Peyer's patch (tissue), 4 donors: ENCODE data around the gene CSNK1A1L. TPM values are rescaled to one million over a fixed set of nuclear protein-coding genes. Genes with fewer than 3 reads are reported as not detected.

Source experiments
- DNase-seq, 3 donors: peaks; one replicate each; pipeline ENCODE4 v3.0.0-alpha.2; 2017 to 2019
- H3K27ac ChIP-seq, 4 donors: fragments of 200-600 bp; sonication (generic); one replicate each; pipeline ENCODE4 v1.5.1; 2016 to 2019
- H3K27me3 ChIP-seq, 2 donors: fragments of 200-600 bp; sonication (generic); one replicate each; pipeline ENCODE4 v1.5.1; 2019
- H3K36me3 ChIP-seq, 3 donors: fragments of 200-600 bp; sonication (generic); one replicate each; pipeline ENCODE4 v1.5.1; 2016 to 2019
- H3K4me1 ChIP-seq, 4 donors: fragments of 200-600 bp; sonication (generic); one replicate each; pipeline ENCODE4 v1.5.1; 2016 to 2019
- H3K4me3 ChIP-seq, 4 donors: fragments of 200-600 bp; sonication (generic); 1 replicate in 3 of 4; 2 replicates in 1 of 4; pipeline ENCODE4 v1.5.1; 2016 to 2019; ENCODE audit warnings: mild to moderate bottlenecking in 1 of 4
- H3K9me3 ChIP-seq, 4 donors: fragments of 200-600 bp; sonication (generic); one replicate each; pipeline ENCODE4 v1.5.1; 2016 to 2019; ENCODE audit warnings: mild to moderate bottlenecking in 1 of 4
- CTCF ChIP-seq, 6 experiments: fragments of 450-650 bp in 4 of 6; fragments of 200-600 bp in 2 of 6; sonication (generic) in 1 of 6; IDR thresholded peaks; one replicate each; pipeline ENCODE4 v1.5.1; 2017 to 2019; ENCODE audit warnings: antibody characterized with exemption in 6 of 6, mild to moderate bottlenecking in 3 of 6, moderate library complexity in 1 of 6
- POLR2A ChIP-seq, 2 donors: fragments of 450-650 bp; IDR thresholded peaks; one replicate each; pipeline ENCODE4 v1.5.1; 2017; ENCODE audit warnings: antibody characterized with exemption in 2 of 2, mild to moderate bottlenecking in 2 of 2, moderate library complexity in 2 of 2
- total RNA-seq, 4 donors: library from RNA; depleted of rRNA; stranded (reverse); fragments of >200 nt; gene quantifications; one replicate each; pipeline ENCODE4 v1.1.0, GENCODE V29; 2016

CSNK1A1L gene
- total RNA-seq, 4 donors from 2014 or later, result not detected

DNA sequence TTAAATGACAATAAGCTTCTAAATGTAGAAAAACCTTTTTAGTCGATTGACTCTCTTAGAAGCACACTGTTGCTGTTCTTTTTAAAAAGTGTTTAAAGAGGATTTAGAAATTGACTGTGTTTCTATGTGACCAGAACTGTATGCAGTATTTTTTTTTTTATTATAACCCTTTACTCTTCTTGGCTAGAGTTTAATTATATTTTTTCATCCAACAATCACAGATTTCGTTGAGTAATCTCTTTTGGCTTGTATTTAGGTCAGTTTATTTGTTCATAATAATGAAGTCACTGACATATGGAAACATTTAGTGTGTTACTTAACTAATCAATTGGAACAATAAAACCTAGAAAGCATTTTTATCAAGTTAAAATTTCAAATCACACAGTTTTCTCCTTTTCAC, 19.9 kb downstream of the CSNK1A1L start:
- no peak for DNase-seq
- no peaks in the 10 kb centered on the region for H3K27me3 ChIP-seq
- TF ChIP-seq POLR2A (IDR thresholded peaks at IDR 0.05) (no peak), CTCF (IDR thresholded peaks at IDR 0.05) (no peak)
- no peak overlapping the region for H3K4me3 ChIP-seq
- H3K9me3 ChIP-seq, result no peaks in the 10 kb centered on the region
- H3K36me3 ChIP-seq, result no peaks in the 10 kb centered on the region
- H3K27ac ChIP-seq, result no peak overlapping the region
- H3K4me1 ChIP-seq, result no peaks in the 10 kb centered on the region

DNA sequence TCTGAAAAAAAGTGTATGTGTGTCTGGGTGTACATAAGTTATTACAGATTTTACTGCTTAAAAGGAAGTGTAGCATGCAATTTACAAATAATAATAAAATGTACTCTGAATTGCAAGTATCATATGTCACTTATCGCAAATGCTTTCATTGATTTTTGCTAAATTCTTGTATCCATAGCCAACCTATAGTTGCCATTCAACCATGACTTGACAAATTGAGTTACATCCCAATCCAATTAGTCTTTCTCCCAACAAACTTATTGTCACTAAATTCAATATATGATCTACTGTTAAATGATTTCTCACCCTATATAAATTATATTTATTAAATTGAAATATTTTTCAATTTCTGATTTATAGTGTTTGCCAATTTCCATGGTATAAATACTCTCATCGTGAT, 28.6 kb downstream of the CSNK1A1L start:
- TF ChIP-seq POLR2A (IDR thresholded peaks at IDR 0.05) (no peak), CTCF (IDR thresholded peaks at IDR 0.05) (no peak)
- no peak for DNase-seq
- H3K27me3 ChIP-seq, result no peaks in the 10 kb centered on the region
- no peak overlapping the region for H3K27ac ChIP-seq
- no peaks in the 10 kb centered on the region for H3K36me3 ChIP-seq
- H3K4me3 ChIP-seq, result no peak overlapping the region
- no peaks in the 10 kb centered on the region for H3K9me3 ChIP-seq
- H3K4me1 ChIP-seq, result no peaks in the 10 kb centered on the region

GRCh38 chr13:37075164-37075563, 30.3 kb downstream of the CSNK1A1L start:
- H3K9me3 ChIP-seq, result no peaks in the 10 kb centered on the region
- TF ChIP-seq CTCF (IDR thresholded peaks at IDR 0.05) (no peak), POLR2A (IDR thresholded peaks at IDR 0.05) (no peak)
- no peak overlapping the region for H3K27ac ChIP-seq

GRCh38 chr13:37074703-37075102, 30.8 kb downstream of the CSNK1A1L start:
- no peaks in the 10 kb centered on the region for H3K27me3 ChIP-seq
- TF ChIP-seq POLR2A (IDR thresholded peaks at IDR 0.05), result no peak
- TF ChIP-seq CTCF (IDR thresholded peaks at IDR 0.05), result peak; percentile 12 to 46 (median 34)
- H3K4me1 ChIP-seq, result no peaks in the 10 kb centered on the region
- DNase-seq, result no peak
- no peak overlapping the region for H3K4me3 ChIP-seq
- no peak overlapping the region for H3K27ac ChIP-seq
- no peaks in the 10 kb centered on the region for H3K36me3 ChIP-seq
- H3K9me3 ChIP-seq, result no peaks in the 10 kb centered on the region

More at GRCh38 chr13:37075164-37075563, 30.3 kb downstream of the CSNK1A1L start:
- no peak overlapping the region for H3K4me3 ChIP-seq
- H3K27me3 ChIP-seq, result no peaks in the 10 kb centered on the region
- H3K4me1 ChIP-seq, result no peaks in the 10 kb centered on the region
- H3K36me3 ChIP-seq, result no peaks in the 10 kb centered on the region
- no peak for DNase-seq

DNA sequence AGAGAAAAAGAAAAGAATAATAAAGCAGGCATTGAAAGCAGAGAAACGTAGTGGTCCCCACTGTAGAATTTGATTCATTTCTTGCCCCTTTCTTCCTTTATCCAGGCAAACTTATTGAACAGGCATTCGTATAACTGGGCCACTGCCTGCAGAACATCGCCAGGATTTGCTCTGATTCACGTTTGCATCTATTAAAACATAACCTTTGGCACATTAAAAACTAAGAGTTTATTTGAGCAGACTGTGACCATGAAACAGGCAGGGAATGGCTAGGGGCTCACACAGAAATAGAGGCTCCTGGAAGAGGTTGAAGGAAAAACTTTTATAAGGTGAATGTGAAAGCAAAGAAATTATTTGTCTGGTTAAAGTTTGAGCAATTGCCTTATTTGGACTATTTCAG, 33.4 kb downstream of the CSNK1A1L start:
- Histone ChIP-seq H3K4me3 (no peak overlapping the region), H3K27ac (no peak overlapping the region), H3K4me1 (no peaks in the 10 kb centered on the region), H3K9me3 (no peaks in the 10 kb centered on the region), H3K36me3 (no peaks in the 10 kb centered on the region), H3K27me3 (no peaks in the 10 kb centered on the region)
- TF ChIP-seq CTCF (IDR thresholded peaks at IDR 0.05) (no peak), POLR2A (IDR thresholded peaks at IDR 0.05) (no peak)
- DNase-seq, result no peak

DNA sequence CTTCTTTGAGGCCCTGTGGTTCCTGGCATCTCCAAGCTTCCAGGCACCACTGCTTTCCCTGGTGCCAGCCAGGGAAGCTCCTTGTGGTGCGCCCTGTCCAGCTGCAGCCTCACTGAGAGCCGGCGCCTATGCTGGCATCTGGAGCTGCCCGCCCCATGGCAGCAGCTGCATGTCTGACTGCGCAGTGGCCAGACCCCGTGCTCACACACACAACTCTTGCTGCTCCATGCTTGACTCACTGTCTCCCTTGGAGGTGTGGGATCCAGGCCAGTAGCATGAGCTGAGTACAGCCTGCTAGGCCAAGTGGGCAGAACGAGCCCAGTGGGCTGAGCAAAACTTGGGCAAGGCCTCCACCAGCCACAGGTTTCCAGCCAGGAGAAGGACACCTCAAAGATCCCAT, 34.5 kb downstream of the CSNK1A1L start:
- Histone ChIP-seq H3K27me3 (no peaks in the 10 kb centered on the region), H3K9me3 (no peaks in the 10 kb centered on the region), H3K36me3 (no peaks in the 10 kb centered on the region), H3K4me3 (no peak overlapping the region), H3K27ac (no peak overlapping the region), H3K4me1 (no peaks in the 10 kb centered on the region)
- DNase-seq, result no peak
- TF ChIP-seq CTCF (IDR thresholded peaks at IDR 0.05) (no peak), POLR2A (IDR thresholded peaks at IDR 0.05) (no peak)
